Activated CD8-positive, alpha-beta memory T cell treated with anti-CD3 and anti-CD28 coated beads, Interleukin-2, amount 50 U/mL, for 24 hours (primary cell): ENCODE results near the gene TTC17.

ENCODE experiments used
- DNase-seq: peaks from one replicate; pipeline ENCODE4 v3.0.0-alpha.2; 2020; ENCODE audit errors: extremely low read depth

TTC17 gene

DNA sequence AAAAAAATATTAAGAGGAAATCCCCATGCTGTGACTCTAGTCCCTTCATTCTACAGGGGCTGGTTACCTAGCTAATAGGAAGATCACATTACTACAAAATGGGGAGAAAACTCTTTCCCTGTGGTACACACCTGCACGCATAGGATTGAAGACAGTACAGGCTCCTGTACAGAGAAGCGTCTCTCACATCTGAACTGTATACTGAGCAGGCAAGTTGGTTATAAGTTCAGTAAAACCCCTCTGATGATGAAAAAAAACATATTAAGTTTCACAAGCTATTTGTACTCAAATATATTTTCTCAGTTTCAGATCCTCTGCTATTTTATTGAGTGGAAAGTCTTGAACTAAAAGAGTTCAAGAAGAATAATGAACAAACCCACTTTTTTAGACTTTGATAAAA, 164.9 kb downstream of the TTC17 start:
- DNase-seq, result no peak

DNA sequence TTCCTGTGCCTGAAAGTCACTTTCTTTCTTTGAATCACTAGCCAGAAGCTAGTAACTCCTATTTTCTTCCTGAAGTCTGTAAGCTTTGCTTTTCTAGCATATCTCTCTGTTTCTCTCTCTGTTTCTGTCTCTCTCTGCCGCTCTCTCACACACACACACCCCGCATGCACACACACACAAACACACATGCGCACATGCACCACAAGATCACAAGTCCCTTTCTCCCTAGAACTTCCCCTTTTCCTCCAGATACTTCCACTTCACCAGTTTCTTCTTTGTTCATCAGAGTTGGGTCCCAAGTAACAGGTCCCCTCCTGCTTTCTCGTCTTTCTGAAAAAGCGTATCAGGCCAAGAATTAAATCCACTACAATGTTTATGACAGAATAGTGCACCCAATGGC, 173.3 kb downstream of the TTC17 start:
- no peak for DNase-seq

DNA sequence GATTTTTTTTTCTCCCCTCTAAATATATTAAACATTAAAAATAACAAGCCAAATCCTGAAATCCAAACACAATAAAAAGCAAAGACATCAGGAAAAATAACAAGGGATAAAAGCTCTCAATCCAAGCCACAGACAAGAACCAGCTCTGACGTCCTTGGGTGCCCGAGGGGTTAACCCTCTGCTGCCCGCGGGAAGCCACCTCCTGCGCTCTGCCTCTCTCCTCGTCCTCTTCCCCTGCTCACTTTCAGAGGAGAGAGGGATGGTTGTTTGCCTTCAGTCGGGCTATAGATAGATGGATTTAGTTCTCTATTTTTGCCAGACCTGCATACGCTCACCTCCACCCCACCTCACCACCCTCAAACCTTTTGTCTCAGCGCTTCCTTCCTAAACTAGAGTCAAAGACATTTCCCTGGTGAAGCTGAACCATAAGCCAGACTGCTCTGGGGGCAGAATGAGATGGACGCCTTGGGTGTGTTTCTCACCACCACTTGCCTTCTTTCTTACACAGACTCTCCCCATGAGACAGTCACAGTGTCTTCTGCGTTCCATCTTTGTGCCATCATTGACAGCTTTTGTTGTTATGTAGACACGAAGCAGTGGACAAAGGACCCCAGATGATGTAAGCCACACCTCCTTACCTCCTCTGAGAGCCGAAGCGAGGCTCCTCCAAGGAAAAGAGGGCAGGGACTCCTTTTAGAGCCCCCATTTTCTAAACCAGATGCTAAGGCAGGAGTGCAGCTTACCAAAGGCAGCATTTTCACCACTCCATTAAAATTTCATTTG, 179.3 kb downstream of the TTC17 start:
- no peak for DNase-seq

DNA sequence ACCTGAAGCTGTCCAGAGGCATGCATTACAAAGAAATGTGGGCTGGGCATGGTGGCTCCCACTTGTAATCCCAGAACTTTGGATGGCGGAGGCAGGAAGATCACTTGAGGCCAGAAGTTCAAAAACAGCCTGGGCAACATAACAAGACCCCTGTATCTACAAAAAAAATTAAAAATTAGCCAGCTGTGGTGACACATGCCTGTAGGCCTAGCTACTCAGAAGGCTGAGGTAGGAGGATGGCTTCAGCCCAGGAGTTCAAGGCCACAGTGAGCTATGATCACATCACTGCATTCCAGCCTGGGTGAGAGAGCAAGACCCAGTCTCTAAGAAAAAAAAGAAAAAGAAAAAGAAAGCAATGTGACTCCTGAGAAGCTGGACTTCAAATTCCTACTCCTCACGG, 183.3 kb downstream of the TTC17 start:
- no peak for DNase-seq

DNA sequence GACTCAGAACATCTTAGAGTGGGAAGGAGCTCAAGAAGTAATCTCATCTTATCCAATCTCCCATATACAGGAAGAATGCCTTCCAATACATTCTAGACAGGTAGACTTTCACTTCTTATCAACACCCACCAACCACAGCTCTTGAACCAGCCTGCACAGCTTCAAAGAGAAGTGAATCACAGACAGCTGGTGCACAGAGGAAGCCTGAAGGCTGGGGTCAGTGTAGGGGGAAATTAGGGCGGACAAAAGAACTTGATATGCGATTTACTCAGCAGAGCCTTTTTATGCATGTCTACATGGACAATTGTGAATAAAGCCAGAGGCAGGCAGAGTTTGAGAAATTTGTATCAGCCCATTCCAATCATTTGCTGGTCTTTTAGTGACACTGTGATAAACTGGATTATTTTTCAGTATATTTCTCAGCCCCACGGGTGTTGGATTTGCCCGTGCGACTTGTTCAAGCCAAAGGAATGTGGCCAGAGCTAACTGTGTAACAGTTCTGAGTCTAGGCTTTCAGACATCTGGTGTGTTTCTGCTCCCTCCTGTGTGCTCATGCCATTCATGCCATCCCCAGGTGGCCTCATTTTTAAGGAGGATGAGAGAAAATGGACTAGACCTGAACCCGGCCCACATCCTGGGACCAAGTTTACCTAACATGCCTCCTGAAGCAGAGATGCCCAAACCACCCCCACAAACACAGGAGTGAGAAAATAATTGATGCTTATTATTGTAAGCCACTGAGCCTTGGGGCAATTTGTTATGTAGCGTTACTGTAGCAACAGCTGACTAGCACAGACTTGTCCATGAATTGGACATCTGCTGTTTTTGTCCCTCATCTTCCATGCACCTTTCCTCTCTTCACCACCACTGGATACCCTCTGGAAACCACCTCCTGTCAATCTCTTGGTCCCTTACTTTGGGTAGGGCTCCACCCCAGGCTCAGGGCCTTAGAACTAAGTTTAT, 184.3 kb downstream of the TTC17 start:
- DNase-seq, result no peak
